Prostate gland (tissue), 2 donors: ENCODE data around the gene CLSTN1.

Experiments used
- POLR2A ChIP-seq: fragments of 450-650 bp; IDR thresholded peaks from one replicate; pipeline ENCODE4 v1.6.1; 2016; ENCODE audit warnings: antibody characterized with exemption, mild to moderate bottlenecking
- POLR2AphosphoS5 ChIP-seq: sonication (generic); formaldehyde crosslinking; IDR thresholded peaks from one replicate; pipeline ENCODE4 v1.6.1; 2017; ENCODE audit warnings: antibody characterized with exemption
- TF ChIP-seq, protein P1 (sequence below), 4 experiments: fragments of 200-600 bp in 2 of 4; fragments of 450-650 bp in 2 of 4; sonication (generic) in 2 of 4; IDR thresholded peaks; 1 replicate in 3 of 4; 2 replicates in 1 of 4; pipeline ENCODE4 v1.5.1; 2016 to 2019; ENCODE audit warnings: antibody characterized with exemption in 4 of 4, mild to moderate bottlenecking in 2 of 4, moderate library complexity in 2 of 4

- TF ChIP-seq, protein P1, sequence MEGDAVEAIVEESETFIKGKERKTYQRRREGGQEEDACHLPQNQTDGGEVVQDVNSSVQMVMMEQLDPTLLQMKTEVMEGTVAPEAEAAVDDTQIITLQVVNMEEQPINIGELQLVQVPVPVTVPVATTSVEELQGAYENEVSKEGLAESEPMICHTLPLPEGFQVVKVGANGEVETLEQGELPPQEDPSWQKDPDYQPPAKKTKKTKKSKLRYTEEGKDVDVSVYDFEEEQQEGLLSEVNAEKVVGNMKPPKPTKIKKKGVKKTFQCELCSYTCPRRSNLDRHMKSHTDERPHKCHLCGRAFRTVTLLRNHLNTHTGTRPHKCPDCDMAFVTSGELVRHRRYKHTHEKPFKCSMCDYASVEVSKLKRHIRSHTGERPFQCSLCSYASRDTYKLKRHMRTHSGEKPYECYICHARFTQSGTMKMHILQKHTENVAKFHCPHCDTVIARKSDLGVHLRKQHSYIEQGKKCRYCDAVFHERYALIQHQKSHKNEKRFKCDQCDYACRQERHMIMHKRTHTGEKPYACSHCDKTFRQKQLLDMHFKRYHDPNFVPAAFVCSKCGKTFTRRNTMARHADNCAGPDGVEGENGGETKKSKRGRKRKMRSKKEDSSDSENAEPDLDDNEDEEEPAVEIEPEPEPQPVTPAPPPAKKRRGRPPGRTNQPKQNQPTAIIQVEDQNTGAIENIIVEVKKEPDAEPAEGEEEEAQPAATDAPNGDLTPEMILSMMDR (IDR thresholded peaks at IDR 0.05) = peak in 1 of 4 experiments; percentile 4
- no peak for TF ChIP-seq POLR2A
- peak; percentile 93 for TF ChIP-seq POLR2AphosphoS5
These were observed 19.8 kb upstream of the CLSTN1 start for GRCh38 chr1:9843576-9843945.
